Measurements from ENCODE around the gene GTF3A.

Gene GTF3A

DNA sequence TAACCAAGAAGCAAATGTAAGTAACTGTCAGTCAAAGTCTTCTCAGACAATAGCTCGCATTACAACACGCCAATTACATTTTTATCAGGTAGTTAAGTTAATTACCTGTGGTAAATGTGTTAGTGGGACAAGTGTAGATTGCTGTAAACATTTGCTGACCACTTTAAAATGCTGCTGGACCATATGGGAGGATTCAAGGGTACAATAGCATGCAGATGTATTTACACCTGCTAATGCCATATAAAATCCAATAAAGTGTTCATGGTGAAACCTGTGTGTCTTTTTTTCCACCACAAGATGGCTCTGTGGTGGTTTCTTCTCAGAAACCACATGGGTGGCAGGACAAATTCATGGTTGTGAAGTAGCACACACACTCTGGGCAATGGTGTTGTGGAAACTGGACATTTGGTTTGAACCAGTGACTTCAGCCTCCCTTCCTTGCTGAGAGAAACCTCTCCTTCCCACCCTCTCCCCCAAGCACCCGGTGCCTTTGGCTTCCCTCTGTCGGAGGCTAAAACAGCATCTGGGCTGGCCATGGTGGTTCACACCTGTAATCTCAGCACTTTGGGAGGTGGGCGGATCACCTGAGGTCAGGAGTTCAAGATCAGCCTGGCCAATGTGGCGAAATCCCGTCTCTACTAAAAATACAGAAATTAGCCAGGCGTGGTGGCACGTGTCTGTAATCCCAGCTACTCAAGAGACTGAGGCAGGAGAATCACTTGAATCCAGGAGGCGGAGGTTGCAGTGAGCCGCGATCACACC lies 18.1 kb upstream of the GTF3A start:
- peak; percentile 82 for DNase-seq

DNA sequence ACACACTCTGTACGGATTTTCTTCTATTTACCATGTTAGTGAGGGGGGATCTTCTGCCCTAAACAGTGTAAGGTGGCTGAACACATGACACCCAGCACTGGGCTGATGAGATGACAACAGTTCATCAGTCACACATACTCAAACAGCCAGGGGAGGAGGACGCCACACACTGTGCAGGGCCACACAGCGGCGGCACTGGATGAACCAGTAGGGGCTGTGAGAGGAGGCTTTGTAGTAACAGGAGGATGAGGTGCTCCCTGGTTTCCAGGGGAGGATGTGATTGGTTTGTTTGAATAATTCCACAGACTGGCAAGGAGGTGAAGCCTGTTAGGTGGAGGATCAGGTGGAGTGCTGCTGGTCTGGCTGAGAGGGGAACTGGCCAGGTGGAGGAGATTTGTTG lies 16.3 kb upstream of the GTF3A start:
- DNase-seq, result no peak

DNA sequence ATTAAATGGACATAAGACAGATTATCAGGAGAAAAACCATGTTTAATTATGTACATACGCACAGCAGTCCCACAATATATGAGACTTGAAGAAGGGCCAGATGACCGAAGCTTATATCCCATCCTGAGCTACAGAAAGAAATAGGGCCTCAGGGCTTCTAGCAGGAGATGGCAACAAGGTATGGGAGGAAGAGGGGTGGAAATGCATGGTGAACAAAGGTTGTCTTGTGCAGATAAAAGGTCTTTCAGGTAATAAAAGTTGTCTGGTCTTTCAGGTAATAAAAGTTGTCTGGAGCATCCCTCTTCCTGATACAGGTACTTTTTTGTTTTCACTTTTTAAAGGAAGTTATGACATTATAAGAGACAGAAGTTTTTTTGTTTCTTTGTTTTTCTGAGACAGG lies 15.4 kb upstream of the GTF3A start:
- DNase-seq, result no peak

DNA sequence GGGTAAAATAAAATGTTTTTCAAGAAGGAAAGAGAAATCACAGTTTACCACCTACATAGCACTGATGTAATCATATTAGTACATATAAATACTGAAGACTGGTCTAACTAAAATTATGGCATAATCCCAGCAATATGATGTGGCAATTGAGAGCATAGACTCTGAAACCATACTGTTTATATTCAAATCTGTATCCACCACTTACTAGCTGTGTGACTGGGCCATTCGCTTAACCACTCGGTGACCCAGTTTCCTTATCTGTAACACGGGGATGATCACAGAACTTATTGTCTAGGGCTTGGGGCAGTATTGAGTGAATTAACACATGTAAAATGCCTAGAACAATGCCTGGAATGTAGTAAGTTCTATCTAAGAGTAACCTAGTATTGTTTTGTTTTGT lies 13.1 kb upstream of the GTF3A start:
- DNase-seq, result no peak

DNA sequence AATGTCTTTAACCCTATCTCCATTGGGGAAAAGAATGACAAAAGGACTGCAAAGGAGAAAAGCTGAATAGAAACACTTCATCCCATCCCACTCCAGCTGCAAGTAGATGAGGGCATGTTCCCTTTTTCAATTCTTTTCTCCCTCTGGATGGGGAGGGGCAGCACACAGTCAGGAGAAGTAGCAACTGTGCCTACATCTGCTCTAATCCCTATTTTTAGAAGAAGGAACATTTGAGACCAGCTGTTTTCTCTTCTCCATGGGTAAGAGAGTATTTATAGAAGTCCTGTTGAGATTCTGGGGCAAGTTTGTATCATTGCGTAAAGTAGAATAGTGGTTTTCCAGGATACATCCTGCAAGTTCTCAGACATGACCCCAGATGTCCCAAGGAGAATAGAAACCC lies 9.3 kb upstream of the GTF3A start:
- DNase-seq, result no peak

DNA sequence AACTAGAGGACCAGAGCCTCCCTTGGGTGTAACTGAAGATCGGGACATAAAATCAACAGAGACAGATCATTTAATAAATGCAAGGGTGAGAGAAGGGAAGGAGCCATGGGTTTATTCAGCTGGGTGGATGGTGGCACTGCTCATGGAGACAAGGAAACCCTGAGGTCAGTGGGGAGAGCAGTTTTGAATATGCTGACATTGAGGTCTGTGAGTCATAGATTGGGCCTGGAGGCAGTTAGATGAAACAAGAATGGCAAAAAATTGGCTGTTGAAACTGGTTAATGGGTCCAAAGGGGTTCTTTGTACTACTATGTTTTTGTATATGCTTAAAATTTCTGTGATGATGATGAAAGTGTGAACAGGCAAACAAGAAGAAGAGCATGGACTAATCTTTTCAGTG lies 5.1 kb upstream of the GTF3A start:
- no peak for DNase-seq

DNA sequence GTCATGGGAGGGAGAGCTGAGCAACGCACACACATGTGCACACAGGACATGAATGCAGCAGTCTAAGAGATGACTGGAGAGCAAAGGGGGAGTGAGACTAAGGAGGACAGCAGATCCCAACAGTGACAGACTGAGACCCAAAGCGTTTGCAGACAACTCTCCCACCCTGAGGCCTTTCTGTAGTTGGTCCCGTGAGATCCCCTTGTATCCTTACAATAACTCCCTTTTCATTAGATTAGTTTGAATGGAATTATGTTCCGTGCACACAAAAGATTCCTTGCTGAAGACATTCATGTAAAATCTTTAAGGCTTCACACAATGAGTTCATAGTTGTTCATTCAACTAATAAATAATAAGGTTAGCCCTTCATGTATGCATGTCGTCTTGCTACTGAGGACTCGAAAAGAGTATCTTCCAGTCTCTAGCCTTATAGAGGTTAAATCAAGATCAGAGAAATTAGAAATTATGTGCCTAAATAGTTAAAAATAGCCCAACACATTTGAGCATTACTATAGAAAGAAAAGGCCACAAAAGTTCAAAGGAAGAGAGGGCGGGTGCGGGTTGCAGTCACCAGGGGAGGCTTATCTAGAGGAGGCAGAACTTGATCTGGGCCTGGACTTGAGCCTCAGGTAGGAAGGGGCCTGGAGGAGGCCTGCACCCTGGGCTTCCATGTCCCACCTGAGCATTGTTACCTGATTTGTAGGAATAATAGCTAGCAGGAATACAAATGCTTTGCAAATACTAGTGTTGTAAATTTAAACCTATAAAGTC lies 3.1 kb upstream of the GTF3A start:
- DNase-seq, result no peak

DNA sequence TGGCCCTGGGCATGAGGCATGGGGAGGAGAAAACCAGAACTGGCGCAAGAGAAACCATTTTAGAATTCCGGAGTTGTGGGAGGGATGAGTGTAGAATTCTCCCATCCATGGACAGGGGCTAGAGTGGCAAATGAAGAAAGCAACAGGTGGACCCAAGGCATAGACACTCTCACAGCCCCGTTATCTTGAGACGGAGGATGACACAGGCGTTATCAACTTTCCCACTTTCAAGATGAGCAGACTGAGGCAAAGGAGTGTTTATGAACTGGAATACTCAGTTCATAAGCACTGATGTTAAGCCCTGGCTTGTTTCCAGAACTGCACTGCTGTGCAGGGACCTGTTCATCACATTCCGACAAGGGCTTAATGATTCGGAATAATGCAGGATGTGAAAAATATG lies 1.1 kb upstream of the GTF3A start:
- DNase-seq, result no peak

DNA sequence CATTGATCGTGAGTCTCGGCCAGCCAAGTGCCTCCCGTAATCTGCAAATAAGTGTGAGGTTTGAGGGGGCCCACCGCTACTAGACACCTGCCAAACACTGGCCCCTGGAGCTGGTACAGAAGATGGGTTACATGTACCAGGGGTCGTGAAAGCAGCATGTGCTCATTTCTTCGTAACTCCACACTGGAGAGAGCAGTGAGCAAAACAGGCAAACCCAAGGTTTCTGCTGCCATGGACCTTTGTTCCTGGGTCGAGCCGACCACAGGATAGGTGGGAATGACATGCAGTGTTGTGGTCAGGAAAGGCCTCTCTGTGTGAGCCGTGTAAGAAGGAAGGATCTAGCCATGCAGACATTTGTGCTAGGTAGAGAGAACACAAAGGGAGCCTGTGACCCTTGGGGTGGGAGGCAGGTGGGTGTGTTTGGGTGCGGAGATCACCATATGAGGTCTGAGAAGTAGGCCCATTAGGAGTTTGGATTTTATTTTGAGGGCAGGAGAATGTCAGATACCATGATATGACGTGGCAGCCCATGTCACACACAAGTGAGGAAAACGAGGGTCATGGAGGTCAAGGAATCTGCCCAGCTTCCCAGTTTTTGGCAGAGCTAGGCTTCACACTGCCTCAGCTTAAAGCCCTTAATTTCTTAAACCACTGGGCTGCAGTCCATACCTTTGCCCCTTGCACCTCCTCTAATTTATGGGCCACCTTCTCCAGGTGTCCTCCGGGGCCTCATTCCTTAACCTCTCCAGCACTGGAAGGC lies 919 bp downstream of the GTF3A start:
- DNase-seq, result peak; percentile 58

DNA sequence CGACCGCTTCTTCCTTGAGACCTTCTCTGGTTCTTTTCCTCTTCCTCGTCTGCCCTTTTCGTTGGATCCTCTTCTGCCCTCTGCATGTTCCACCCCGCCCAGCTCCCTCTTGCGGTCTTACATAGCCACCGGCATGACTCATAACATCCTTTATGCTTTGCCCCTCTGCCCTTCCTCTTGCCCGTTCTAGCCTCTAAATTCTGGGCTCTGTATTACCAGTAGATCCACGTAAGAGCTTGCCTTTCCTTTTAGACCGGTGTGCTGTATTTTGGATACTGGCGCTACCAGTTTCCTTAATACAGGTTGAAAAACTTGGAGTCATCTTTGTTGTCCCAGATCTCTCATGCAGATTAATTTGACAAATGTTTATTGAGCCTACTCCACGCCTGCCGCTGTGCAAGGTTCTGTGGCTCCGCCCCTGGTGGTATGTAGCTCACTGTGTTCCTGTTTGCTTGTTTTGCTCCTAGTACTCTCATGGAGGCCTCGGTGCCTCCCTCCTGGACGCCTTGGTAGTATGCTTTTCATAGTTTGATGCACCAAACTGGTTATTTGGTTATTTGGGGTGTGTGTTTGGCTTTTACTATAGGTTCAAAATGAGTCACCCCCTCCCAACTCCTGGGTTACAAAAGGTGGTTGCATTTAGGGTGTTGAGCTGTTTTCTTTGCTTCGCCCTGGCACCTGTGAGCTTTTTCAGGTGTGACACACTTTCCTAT lies 1.7 kb downstream of the GTF3A start:
- DNase-seq, result peak; percentile 96

DNA sequence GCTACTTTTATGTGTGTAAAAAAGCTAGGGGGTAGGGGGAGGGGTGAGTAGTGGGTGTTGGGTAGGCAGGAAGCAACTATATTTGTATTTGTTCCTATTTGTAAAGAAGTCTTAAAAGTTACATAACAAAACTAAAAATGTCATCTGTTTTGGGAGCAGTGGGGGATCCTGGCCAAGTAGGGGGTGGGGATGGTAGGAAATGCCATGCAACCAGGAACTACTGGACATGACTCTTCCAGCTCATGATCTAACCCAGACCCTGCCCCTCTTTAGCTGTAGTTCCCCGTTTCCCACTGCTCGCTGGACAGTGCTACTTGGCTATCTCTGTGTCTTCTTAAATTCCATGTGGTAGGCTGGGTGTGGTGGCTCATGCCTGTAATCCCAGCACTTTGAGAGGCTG lies 3.2 kb downstream of the GTF3A start:
- no peak for DNase-seq

DNA sequence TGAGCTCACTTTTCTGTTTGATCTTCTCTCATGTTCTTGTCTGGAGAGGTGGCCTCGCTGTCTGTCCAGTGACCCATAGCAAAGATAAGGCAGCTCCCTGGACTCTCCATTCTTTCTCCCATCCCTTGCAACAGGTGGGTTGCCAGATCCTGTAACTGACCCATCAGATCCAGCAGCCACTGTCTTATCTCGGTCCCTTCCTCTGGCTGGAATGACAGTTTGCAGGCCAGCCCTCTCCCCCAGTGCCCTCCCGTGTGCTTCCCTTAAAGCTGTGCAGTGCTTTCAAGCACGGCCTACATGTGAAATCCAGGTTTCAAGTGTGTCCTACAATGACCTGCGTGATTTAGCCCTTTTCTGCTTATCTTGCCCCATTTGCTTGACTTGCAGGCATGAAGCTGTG lies 3.7 kb downstream of the GTF3A start:
- DNase-seq, result no peak

DNA sequence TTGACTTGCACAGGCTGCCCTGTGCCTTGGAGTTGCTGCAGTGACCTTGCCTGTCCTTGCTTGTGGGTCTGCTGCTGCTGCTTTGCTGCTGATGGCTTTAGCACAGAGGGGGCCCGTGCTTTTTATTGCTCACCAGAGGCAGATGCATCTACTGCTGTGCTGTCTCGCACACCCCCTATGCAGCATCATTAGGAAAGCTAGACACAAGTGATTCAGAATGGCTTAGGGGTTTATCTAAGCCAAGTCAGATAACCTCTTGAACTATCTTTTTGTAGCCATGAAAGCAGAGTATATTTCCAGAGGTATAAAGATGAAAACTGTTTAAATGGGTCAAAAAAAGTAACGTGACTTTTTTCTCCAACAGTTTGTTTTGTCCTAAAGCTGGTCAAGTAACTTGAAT lies 7.8 kb downstream of the GTF3A start:
- DNase-seq, result no peak

DNA sequence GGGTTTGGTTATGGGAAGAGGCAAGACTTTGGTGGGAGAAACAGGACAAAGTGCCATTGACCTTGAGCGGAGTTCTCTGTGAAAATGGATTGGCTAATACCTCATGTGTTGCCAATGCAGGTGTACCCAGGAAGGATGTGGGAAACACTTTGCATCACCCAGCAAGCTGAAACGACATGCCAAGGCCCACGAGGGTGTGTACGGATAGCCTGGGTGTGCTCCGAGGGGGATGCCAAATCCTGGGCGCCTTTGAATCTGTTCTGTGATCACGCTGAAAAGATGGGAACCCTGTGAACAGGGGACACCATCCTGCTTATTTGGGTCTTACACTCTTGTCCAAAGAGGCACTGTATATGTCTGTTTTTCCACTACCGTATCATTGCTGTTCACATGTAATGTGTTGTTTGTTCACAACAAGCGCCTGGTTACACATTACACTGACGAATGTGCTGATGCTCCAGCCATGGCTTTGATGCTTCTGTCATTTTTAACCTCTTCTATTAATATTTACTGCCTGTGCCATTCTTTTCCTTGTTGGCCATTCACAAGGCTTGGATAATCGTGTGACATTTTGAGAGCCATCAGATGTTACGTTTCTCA lies 8.3 kb downstream of the GTF3A start:
- no peak for DNase-seq

DNA sequence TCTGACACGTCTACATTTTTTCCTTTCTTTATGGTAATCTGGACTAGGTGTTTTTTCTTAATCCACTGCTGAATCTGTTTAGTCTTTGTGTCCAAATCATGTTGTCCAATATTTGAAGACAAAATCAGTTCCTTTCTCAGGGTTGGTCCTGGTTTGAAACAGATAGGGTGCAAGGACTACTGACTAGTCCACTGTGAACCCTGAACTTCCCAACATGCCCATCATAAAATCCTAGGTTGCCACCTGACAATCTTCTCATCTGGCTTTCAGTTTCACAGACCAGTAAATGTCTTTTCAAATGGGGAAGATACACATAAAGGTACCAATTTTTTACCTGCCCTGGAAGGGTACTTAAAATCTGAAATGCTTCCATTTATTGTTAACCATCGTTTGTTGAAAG lies 12.7 kb downstream of the GTF3A start:
- no peak for DNase-seq

DNA sequence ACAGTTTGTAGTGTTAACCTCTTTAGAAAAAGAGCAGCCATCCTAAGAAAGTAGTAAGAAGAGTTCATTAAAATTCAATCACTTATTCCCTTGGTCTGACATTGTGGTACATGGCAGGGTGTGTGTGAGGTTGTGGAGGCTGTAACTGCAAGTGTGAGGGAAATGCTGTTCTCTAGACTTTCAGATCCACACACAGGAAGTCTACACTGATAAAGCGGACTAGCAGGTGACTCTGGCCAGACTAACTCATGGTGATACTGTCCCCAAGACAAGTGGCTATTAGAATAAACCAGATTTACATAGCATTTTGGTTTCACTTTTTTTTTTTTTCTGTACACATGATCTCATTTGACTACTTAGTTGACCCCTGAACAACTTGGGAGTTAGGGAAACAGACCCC lies 16.0 kb downstream of the GTF3A start:
- DNase-seq, result no peak

DNA sequence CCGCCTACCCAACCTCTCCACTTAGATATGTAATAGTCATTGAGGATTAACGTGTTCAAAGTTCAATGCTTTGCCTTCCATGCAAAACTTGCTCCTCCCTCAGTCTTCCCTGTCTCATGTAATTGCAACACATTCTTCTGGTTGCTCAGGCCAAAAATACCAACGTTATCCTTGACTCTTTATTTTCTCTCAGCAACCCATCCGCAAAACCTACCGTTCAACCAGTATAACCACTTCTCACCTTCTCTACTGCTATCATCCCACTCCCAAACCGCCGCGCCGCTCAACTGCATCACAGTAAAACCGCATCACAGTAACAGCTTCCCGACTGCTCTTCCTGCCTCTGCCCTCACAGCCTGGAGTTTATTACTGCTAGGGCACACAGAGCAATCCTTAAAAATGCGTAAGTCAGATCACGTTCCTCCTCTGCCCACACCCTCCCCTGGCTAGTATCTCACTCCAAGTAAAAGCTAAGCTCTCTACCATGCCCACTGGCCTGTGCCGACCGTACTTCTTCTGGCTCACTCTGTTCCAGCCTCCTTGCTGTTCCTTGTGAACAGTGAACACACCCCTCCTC lies 17.7 kb downstream of the GTF3A start:
- DNase-seq, result no peak

DNA sequence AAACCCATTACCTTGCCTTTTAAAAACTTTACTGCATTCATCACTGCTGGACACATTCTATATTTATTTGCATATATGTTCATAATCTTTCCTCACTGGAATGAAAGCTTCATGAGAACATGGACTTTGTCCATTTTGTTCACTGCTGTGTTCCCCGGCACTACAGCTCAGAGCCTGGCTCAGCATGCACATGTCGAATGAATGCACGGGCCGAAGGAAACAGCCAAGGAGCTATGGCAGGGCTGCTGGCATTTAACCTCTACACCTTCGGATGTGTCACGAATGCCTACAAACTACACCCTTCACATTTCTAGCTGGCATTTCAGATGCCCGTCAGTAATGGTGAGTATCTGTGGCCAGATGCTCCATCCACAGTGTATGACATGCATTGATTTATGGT lies 18.4 kb downstream of the GTF3A start:
- DNase-seq, result no peak

DNA sequence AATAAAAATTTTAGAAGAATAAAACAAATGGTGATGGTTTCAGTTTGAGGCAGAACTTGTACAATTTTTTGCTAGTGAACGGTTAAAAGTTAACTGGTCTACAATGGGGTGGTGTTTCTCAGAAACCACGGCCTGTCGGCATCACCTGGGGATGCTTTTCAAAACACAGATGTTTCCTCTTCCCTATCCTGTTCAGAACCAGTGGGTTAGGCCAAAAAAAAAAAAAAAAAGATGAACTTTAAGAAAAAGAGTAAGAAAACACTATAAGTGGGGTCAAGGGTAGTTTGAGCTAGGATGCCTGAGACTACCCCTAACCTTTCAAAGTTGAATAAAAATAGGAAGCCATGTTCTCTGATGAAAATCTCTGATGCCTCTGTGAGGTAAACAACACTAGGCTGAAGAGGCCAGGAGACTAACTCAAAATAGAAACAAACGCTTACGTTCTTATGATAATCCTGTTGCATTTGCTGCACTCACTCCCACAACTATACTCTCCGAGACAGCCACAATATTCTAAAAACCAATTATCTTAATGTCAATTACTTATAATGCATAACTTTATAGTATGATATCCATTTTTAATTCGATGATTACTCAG lies 22.7 kb downstream of the GTF3A start:
- no peak for DNase-seq

DNA sequence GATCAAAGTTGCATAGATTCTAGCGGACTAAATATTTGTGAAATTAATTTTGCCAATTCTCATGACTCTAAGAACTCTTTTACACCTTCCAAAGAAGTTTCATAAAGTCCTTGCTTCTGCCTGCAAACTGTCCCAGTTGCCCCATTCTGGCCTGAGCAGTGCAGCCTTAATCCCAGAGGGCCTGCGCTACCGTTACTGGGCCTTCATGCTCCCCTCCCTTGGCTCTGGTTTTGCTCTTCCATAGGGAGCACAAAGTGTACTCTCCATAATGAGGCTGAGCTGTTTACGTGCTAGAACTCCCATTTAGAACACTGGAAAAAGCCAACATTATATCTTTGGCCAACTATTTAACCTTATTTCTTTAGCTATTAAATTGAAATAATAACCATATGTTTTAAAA lies 23.9 kb downstream of the GTF3A start:
- DNase-seq, result no peak

DNA sequence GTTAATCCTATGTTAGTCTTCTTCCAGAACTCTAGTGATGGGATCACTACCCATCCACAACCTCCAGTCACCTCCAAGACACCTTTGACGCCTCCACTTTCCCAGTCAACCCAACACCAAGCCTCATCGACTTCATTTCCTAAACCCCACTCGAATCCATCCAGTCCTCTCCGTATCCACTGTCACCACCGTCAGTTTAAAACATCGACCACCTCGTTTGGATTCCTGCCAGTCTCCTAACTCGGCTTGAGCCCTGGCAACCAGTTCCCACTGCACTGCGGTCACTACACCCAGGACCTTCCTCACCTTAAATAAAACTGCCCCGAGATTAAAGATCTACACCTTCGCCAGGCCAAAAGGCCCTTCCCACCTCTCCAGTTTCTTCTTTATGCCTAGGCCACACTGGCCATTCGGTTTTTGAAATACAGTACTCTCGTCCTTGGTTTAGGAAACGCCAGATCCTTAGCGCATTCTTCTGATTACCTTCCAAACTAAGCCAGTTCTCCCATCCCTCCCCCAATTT lies 24.7 kb downstream of the GTF3A start:
- DNase-seq, result peak; percentile 42
